ENCODE measurements around the gene FBXO24. TPM values are rescaled to one million over a fixed set of nuclear protein-coding genes. Genes with fewer than 3 reads are reported as not detected.
A peak's percentile ranks its signal among the peaks of the same experiment; 100 is the strongest.
"Not testable (repeated sequence)": the region's sequence is repeated elsewhere in the genome, so short reads cannot be mapped to it uniquely, and the experiment has no call there.

The FBXO24 gene
- total RNA-seq, 4 donors from 2014 or later: 2.9 to 4.9 TPM; not detected in 2

- Histone ChIP-seq H3K4me3 (peak overlapping the region; percentile 77 to 78), H3K36me3 (no peaks in the 10 kb centered on the region), H3K4me1 (peaks cover 11 to 13% of the 10 kb centered on the region in 2 donors), H3K27me3 (no peaks in the 10 kb centered on the region), H3K27ac (peak overlapping the region; percentile 44 to 82), H3K9me3 (no peaks in the 10 kb centered on the region)
- intact Hi-C loops (cut with DNase I; ENCODE audit: low total_unique reads): no loop called here
- no peak for TF ChIP-seq CTCF (IDR thresholded peaks at IDR 0.05)
- TF ChIP-seq POLR2A (IDR thresholded peaks at IDR 0.05): no peak
- no peak for DNase-seq
Observed at GRCh38 chr7:100540073-100540723, 45.9 kb upstream of the FBXO24 start.

DNA sequence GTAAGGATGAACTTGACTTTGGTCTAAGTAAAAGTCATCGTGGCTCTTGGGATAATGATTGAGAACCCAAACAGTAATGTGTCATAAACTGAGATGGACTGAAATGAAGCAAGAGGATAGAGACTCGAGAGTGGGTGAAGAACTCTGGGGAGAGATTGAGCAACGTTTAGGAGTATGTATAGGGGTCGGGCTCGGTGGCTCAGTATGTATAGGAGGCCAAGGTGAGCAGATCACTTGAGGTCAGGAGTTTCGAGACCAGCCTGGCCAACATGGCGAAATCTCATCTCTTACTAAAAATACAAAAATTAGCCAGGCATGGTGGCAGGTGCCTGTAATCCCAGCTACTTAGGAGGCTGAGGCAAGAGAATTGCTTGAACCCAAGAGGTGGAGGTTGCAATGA is 44.8 kb upstream of the FBXO24 start:
- H3K36me3 ChIP-seq; intact Hi-C loops (cut with DNase I; ENCODE audit: low total_unique reads); H3K4me3 ChIP-seq; DNase-seq; H3K9me3 ChIP-seq; H3K27me3 ChIP-seq: not testable (repeated sequence)
- H3K27ac ChIP-seq: peak overlapping the region; percentile 90 to 98
- peaks cover 11 to 13% of the 10 kb centered on the region in 2 donors for H3K4me1 ChIP-seq

DNA sequence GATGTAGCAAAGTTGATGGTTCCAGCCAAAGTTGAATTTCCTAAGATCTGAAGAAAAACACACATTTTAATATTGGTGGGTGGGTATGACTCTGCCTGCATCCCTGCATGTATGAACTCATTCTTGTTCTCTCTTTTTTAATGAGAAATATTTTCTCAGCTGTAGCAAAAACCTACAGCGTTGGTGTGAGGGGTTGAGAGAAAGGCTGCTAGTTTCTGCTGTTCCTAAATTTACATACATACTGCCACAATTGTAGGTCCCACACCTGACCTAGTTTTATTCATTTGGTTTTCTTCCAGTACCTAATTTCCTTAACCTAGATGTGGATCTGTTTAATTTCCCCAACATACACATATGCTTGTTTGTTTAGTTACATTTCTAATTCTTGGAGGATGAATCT is 42.5 kb upstream of the FBXO24 start:
- H3K4me1 ChIP-seq: peaks cover 28 to 30% of the 10 kb centered on the region in 2 donors
- no peaks in the 10 kb centered on the region for H3K9me3 ChIP-seq
- H3K4me3 ChIP-seq: no peak overlapping the region
- no peak for DNase-seq
- intact Hi-C loops (cut with DNase I; ENCODE audit: low total_unique reads): no loop called here
- peak overlapping the region; percentile 90 to 98 for H3K27ac ChIP-seq
- H3K36me3 ChIP-seq: no peaks in the 10 kb centered on the region
- H3K27me3 ChIP-seq: no peaks in the 10 kb centered on the region
- TF ChIP-seq CTCF (IDR thresholded peaks at IDR 0.05) (no peak), POLR2A (IDR thresholded peaks at IDR 0.05) (no peak)

- no peaks in the 10 kb centered on the region for H3K9me3 ChIP-seq
- peaks cover 30% of the 10 kb centered on the region in 2 donors for H3K4me1 ChIP-seq
- no peaks in the 10 kb centered on the region for H3K27me3 ChIP-seq
- DNase-seq: no peak
- no peak for TF ChIP-seq CTCF (IDR thresholded peaks at IDR 0.05)
- no peak for TF ChIP-seq POLR2A (IDR thresholded peaks at IDR 0.05)
- H3K27ac ChIP-seq: peak overlapping the region; percentile 90 to 98
- no peak overlapping the region for H3K4me3 ChIP-seq
- no peaks in the 10 kb centered on the region for H3K36me3 ChIP-seq
- intact Hi-C loops (cut with DNase I; ENCODE audit: low total_unique reads): no loop called here
Observed at GRCh38 chr7:100544386-100544785, 41.7 kb upstream of the FBXO24 start.

DNA sequence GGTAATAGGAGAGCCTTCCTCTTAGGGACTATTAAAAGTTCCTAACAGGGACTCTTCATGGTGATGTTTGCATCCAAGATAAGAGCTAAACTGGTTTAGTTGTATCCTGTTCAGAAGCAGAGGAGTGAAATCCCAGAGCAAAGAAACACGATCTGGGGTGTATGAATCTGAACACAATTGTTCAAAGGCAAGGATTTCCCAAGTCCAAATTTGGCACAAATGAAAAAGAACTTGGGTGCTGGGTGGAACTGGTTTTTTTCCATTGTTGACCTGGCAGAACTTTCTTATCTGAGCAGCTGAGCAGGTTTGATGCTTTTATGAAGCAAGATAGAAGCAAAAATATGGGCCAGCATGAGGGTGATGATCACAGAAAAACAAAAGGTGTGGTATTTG is 41.2 kb upstream of the FBXO24 start:
- peaks cover 30% of the 10 kb centered on the region in 2 donors for H3K4me1 ChIP-seq
- intact Hi-C loops (cut with DNase I; ENCODE audit: low total_unique reads): no loop called here
- TF ChIP-seq POLR2A (IDR thresholded peaks at IDR 0.05): peak in 1 of 2 donors; percentile 69
- TF ChIP-seq CTCF (IDR thresholded peaks at IDR 0.05): no peak
- peak overlapping the region; percentile 90 to 98 for H3K27ac ChIP-seq
- H3K4me3 ChIP-seq: no peak overlapping the region
- no peaks in the 10 kb centered on the region for H3K27me3 ChIP-seq
- no peaks in the 10 kb centered on the region for H3K36me3 ChIP-seq
- peak in 1 of 2 donors; percentile 58 for DNase-seq
- no peaks in the 10 kb centered on the region for H3K9me3 ChIP-seq
